Stimulated activated CD4-positive, alpha-beta T cell treated with anti-CD3 and anti-CD28 coated beads, Interleukin-2, amount 100 ng/mL, for 4 hours (primary cell): Measurements from ENCODE around the gene KCNH2.

Experiments
- DNase-seq: peaks from one replicate; pipeline ENCODE4 v3.0.0-alpha.2; 2020; ENCODE audit warnings: low read depth

KCNH2 gene

DNA sequence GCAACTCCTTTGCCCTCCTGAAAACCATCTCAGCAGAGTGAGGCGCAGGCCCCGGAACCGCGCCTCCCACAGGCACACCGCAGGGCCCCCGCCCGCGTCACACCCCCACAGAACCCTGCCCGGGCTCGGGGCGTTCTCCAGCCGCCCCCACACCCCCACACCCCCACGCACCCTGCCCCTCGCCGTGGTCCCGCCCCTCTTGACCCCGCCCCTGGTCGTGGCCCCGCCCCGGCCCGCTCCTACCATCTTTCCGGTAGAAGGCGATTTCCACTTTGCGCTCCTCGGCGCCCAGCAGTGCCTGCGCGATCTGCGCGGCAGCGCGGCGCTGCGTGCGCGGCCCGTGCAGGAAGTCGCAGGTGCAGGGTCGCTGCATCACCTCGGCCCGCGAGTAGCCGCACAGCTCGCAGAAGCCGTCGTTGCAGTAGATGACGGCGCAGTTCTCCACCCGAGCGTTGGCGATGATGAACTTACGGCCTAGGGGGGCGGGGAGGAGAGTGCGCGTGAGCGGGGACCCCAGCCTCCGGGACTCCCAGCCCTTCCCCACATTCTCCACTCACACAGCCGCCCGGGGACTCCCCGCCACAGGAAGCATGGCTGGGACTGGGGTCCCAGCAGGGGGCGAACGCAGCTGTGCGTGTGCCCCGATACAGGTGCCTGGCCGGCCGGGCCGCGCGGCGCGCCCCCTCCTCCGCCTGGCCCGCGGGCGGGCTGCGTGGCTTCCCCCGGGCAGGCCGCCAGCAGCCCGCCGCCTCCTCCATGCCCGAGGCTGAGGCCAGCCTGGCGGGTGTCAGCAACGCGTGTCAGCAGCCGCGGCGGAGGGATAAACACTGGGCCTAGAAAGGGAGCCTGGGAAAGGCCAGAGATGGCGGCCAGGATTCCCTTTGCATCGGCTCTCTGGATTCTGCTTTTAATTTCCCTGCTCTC is 3.4 kb downstream of the KCNH2 start:
- peak; percentile 83 for DNase-seq

DNA sequence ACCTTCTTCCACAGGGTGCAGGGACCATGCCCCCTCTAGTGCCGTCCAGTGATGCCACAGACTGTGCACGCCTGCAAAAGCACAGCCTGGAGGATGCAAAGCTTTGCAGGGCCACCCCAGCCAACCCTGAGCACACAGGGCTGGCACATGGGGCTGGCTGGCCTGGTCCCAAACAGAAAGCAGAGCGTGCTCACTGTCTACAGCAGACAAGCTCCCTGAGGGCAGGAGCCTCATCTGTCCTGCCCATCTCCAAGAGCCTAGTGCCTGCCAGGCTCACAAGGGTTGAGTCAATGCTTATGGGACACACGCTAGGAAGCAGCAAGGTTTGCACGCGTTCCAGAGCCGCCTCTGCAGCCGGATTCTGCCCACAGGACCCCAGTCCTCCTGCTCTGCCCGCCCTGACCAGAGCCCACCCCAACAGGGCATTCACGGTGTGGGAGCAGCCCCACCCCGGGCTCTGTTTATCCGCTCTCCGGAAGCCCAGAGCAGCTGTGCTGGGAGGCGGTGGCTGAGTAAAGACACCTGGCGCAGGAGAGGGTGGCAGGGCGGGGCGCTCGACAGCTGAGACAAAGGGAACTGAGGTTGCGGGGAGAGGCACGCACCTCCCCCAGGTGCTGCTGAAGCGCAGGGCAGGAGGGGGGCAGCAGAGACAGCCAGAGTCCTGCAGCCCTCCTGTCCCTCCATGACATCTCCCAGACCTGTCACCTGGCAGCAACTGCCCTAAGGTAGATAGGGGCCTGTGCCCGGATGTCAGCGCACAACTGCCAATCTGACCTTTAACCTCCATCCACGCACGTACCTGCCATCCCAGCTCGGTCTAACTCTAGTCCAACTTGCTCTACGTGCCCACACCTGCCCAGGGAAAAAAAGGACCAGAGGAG is 4.3 kb downstream of the KCNH2 start:
- no peak for DNase-seq

DNA sequence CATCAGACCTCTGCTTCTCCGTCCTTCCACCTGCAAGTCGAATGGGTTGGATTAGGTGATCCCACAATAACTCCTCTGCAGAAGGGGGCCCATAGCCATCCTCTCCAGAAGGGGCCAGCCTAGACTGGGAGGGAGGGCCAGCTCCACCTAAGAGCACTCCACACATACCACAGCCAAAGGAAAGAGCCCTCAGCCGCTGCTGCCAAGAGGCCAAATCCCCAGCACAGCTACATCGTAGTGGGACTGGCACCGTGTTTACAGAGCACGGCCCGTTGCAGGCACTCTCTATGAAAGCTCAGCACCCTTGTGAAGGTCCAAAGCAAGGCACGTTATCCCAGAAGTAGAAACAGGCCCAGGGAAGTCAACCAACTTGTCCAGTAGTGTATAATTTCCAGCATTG is 5.4 kb downstream of the KCNH2 start:
- DNase-seq = no peak

DNA sequence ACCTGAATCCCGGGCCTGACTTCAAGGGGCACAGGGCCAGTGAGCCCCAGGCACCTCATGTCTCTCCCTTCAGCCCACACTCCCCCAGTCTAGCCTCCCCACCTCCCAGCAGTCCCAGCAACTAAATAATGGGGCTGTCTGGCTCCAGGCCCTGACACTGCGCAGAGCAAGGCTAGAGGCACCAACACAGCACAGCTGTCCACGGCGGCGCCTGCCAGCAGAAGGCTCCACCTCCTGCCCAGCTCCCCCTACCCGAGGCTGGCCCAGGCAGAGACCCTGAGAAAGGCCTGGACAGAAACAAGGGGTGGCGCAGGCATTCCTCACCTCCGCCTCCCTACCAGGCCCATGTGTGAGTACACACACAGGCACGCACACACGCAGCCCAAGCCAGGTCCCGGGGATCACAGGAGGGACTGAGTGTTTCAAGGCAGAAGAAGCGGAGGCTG is 6.1 kb downstream of the KCNH2 start:
- no peak for DNase-seq

DNA sequence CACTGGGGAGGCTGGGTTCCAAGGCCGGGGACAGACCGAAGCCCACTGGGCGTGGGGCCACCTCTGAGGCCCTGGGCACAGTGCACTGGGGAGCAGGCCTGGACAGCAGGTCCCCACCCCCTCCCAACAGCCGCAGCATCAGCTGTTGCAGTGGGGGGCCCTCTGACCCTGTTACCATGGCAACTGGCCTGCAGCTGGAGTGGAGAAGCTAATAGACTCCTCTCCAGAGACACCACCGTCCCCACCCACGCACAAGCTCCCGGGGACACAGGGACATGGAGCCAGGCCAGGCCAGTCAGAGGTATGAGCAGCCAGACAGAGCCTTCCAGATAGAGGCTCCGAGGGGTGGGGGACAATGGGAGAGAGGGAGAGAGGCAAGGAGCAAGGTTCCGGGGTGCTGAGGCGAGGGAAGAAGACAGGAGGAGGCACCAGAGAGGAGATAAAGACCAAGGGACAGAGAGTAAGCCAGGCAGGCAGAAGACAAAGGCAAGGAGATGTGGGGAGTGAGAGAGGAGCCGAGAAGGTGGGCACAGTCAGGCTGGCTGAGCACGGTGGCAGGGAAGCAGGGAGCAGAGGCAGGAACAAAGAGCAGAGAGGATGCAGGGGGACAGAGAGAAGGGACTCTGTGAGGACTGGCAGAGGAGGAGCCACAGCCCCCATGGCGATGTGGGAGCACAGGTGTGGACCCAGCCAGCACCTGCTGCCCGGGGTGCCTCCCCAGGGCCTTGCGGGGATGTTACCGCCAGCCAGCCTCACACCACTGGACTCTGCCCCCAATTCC is 6.7 kb downstream of the KCNH2 start:
- no peak for DNase-seq

DNA sequence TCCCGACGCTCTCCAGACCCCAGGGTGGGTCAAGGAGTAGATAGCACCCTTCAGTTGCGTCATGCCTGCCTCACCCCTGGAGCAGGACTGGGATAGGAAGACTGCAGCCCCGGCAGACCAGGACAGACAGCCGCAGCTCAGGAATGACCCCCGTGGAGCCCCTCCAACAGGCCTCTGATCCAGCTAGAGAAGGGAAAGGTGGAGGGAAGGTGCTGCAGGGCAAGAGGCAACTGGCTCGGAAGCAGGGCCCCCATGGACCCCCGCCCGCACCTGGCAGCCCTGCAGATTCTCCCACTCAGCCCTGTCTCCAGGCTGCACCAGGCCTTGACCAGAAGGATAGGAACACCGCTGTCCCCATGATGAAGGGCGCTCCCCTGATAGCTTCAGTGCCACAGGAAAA is 7.7 kb downstream of the KCNH2 start:
- DNase-seq = no peak

DNA sequence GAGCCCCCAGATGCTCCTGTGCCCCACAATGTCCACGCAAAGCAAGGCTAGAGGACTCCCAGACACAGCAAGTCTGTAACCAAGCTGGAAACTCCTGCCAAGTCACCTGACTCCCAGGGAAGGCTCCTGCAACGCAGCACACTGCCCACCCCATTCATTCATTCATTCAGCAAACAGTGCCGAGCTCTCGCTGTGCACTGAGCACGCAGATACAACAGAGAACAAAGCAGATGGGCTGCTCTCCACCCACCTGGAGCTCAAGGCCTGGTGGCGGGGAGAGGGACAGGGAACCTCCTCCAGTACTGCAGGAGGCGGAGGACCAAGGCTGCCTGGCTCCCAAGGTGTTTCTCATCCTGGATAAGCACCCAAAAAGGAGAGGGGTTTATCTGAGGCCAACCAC is 8.6 kb downstream of the KCNH2 start:
- no peak for DNase-seq

DNA sequence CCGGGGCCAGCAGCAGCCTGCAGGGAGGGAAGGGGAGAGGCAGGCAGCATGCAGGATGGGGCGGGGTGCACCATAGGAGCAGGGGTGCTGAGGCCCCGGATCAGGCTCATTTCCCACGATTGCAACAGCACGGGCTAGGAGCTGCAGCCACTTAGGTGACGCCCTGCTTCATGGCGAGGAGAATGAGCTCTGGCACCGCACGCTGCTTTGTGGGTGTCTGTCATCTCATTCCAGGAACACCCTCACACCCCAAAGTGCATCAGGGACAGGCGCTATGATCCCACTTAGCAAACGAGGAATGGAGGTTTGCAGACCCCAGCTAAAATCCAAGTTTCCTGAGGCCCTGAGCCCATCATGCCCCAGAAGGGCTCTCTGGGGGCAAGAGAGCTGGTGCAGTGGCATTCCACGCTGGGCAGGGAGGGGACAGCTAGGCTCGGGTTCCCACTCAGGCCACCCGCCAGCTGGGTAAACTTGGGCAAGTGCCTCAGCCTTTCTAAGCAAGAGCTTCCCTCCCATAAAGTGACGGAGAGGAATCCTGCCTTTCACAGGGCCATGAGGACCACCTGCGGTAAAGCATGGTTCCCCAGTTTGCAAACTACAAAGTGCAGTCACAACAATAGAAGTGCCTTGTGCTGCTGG is 9.3 kb downstream of the KCNH2 start:
- DNase-seq = no peak

DNA sequence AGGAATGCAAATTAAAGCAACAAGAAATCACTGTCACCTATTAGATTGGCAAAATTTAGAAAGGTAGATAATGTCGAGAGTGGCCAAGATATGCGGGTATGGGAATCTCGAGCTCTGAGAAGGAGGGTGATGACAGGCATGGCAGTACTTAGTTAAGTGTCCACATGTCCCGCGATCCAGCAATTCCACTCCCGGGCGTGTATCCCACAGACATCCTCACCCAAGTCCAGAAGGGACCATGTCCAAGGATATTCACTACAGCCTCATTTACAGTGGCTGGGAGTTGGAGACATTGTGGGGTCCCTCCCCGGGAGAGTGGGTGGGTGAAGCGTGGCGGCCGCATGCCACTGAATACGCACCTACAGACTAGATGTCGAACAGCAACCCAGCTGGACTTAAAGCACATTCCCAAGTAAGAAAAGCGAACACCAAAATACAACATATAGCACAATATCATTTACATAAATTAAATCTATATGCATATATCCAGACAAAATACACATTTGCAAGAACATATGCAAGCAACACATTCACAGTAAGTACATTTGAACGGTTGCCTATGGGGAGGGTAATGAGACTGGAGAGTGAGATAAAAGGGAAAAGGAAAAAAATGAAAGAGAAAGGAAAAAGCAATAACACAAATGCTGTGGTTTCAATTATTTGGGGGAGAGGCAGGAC is 9.9 kb downstream of the KCNH2 start:
- DNase-seq = no peak

DNA sequence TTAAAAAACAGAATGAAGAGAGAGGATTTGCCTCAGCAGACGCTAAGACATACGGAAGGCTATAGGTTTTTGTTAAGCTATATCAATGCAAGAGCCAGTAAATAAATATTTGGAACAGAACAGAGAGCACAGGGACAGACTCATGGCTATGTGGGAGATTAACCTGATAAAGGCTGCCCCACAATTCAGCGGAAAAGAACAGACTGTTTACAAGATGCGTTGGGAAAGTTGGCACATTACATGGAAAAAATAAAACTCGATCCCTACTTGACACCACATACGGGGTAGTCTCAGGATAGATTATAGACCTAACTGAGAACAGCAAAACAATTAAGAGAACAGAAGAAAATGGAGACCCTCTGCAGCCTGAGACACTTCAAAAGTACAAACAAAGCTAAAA is 10.8 kb downstream of the KCNH2 start:
- no peak for DNase-seq

DNA sequence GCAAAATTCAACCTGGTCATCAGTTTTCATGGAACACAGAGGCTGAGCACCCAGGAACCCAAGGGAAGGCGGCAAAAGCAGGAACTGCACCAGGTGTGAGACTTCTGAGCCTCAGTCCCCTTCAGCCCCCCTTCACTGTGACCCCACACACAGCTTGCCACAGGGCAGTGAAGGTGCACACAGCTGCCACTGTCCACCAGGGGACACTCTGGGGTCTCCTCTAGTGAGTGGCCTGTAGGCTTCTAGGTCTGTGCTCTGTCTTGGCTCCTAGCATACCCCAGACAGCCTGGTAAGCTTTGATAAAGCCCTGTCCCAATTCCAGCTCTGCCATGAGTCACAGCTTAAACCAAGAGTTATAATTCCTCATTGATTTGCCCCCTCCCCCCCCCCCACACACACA is 12.1 kb downstream of the KCNH2 start:
- DNase-seq = no peak

DNA sequence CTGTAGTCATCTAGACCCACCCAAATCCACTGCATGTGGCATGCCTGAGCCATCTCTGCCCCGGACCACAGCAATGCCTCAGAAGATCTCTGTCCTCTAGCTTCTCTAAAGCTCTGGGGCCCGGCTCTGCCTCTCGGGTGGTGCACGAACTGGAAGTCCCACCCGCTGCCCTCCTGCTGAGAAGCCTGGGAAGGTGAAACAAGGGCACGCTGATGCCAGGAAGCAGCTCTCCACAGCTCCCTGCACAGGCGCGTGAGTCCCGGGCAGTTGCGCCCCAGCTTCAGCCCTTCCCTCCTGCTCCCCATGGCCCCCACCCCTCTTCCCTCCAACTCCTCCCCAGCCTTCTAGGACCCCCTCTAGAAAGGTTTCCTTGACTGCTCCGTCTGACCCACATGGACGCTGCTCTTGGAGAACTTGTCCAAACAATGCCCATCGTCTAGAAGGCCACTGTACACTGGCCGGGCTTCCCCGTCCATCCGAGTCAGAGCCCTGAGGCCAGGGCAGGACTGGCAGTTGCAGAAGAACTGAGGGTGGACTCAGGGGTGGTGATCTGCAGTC is 12.8 kb downstream of the KCNH2 start:
- no peak for DNase-seq

DNA sequence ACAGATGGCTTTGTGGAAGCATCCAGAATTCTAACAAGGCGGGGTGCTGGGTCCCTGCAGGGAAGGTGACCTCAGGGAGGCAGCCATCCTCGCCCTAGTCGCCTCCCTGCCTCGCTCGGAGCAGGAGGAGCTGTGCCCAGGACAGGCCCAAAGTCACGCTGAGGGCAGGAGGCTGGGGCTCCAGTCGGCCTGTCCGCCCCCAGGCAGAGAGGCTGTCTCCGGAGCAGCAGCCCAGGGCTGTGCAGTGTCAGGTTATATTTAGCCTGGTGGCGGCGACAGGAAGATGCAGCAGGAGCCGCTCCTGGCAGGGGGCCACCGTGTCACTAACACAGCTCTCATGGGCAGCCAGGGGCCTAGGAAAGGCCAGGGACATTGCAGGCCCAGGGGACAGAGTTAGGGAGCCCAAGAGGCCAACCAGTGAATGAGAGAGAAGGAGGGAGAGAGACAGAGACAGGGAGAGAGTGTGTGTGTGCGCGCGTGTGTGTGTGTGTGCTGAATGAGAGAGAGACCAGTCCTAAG is 13.5 kb downstream of the KCNH2 start:
- DNase-seq = no peak

DNA sequence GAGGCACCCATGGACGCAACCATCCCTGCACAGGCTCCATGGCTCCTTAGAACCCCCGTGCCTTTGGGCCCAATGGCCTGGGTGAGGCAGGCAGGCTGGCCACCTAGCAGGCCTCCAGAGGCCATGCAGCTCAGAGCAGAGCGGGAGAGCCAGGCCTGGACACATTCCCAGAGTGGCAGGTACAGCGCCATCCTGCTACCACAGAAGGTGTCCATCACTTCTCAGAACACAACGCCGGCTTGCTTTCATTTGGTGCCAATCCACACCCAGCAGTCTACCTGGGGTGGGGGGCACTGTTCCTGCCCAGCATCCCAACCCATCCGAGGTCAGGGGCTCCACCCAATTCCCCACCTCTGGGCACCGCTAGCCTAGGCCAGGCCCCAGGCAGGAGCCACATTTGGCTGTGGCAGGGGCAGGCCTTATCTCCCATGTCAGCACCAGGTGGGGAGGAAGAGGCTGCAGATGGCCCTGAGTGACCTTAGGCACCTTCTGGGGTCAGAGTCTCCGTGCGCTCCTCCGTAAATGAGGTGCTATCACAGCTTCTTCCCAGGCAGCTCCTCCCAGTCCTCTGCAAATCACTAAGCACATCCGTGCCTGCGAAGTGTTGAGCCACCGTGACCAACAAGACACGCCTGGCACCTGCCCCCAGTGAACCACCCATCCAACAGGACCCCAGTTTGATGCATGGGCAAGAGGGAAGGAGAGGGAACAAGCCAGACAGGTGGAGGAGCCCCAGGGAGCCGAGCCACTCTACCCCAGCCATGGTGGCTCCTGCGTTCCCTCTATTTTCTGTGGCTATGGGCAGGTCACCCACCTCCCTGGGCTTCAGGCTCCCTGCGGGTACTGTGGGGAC is 14.2 kb downstream of the KCNH2 start:
- DNase-seq = no peak

DNA sequence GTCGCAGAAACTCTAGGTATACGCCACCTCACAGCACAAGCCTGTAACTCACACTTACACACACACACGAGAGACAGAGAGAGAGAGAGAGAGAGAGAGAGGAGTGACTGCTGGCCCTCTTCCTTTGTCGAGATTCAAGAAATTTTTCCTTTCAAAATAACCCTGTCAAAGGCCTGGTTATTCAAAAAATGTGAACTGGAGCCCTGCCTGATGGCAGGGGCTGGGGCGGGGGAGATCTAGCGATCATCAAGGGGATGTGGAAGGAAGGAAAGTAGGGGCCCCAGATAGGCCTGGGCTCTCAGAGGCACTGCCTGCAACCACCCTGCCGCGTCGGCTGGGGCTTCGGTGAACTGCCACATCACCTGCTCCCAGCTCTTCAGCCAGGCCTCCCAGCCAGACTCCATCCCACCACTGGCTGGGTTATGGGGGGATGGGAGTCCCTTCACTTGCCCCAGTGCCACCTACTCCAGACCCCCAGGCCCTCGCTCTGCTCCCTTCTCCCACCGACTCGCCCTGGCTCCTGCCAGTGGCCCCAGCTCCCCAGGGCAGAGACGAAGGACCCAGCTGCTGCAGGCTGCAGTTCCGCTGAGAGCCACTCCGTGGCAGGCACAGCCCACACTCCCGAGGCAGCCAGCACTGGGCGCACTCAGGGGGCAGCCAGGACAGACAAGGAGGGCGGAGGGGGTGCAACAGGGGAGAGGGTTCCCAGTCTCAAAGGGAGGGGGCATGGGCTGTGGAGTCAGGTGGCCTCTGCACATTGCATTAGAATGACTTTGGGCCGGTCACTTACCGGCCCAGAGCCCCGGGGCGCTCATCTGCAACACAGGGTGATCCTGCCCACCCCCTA is 15.3 kb downstream of the KCNH2 start:
- peak; percentile 40 for DNase-seq

DNA sequence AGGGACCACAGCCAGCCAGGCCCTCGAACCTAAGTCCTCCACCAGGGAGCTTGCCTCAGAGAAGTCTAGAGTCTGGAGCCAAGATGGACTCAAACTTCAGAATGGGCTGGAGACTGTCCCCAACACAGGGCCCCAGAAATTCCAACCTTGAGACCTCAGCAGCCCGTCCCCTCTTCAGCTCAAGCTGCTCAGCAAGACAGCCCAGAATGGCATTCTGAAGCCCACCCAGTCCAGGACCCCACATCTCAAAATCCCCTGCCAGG is 15.9 kb downstream of the KCNH2 start:
- DNase-seq = no peak

DNA sequence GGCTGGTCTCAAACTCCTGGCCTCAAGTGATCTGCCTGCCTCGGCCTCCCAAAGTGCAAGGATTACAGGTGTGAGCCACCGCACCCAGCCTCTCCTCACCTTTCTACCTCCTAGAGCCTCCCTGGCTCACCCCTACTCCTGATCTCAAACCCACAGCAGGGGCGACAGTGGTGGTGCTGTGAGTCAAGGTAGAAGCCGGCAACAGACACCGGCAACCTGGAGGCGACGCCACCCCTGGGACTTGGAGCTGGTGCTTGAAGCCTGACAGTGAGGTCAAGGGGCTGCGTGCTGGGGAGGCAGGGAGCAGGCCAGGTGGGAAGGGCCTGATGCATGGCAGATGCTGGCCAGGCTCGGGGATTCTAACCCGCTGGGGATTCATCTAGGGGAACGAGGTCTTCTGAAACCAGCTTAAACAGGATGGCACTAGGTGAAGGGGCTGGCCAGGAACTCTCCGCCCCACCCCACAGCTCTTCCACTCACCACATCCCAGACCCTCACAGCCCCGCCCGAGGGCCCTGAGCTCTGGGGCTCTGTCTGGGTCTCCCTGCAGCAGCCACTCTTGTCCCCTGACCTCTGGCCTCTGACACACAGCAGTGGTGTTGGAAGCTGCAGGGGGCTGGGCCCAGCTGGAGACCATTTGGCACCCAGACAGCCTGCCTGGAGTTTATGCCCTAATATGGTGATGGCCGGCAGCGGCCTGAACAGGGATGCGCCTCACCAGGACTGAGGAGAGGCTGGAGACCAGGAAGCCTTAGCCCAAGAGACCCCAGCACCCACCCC is 16.4 kb downstream of the KCNH2 start:
- DNase-seq = no peak
